ENCODE measurements around the gene HCRT.
A peak's percentile ranks its signal among the peaks of the same experiment; 100 is the strongest.

Gene HCRT

DNA sequence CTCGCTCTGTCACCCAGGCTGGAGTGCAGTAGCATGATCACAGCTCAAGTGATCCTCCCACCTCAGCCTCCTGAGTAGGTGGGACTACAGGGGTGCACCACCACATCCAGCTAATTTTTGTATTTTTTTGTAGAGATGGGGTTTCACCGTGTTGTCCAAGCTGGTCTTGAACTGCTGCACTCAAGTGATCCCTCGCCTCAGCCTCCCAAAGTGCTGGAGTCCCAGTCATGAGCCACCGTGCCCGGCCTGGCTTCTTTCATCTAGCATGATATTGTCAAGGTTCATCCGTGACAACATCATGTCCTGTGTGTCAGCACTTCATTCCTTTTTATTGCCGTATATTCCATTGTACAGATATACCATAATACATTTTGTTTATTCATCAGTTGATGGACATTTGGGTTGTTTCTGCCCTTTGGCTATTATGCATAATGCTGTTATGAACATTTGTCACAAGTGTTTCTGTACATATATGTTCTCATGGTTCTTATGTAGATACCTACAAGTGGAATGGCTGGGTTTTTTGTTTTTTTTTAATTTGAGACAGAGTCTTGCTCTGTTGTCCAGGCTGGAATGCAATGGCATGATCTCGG, 12.4 kb upstream of the HCRT start:
- DNase-seq (ENCODE audit: low read depth): no peak
- TF ChIP-seq, protein P1, sequence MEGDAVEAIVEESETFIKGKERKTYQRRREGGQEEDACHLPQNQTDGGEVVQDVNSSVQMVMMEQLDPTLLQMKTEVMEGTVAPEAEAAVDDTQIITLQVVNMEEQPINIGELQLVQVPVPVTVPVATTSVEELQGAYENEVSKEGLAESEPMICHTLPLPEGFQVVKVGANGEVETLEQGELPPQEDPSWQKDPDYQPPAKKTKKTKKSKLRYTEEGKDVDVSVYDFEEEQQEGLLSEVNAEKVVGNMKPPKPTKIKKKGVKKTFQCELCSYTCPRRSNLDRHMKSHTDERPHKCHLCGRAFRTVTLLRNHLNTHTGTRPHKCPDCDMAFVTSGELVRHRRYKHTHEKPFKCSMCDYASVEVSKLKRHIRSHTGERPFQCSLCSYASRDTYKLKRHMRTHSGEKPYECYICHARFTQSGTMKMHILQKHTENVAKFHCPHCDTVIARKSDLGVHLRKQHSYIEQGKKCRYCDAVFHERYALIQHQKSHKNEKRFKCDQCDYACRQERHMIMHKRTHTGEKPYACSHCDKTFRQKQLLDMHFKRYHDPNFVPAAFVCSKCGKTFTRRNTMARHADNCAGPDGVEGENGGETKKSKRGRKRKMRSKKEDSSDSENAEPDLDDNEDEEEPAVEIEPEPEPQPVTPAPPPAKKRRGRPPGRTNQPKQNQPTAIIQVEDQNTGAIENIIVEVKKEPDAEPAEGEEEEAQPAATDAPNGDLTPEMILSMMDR (conservative IDR thresholded peaks at IDR 0.05; ENCODE audit: low read depth, low read length): no peak
- no peak overlapping the region for H3K4me3 ChIP-seq (ENCODE audit: low read depth, low read length)

DNA sequence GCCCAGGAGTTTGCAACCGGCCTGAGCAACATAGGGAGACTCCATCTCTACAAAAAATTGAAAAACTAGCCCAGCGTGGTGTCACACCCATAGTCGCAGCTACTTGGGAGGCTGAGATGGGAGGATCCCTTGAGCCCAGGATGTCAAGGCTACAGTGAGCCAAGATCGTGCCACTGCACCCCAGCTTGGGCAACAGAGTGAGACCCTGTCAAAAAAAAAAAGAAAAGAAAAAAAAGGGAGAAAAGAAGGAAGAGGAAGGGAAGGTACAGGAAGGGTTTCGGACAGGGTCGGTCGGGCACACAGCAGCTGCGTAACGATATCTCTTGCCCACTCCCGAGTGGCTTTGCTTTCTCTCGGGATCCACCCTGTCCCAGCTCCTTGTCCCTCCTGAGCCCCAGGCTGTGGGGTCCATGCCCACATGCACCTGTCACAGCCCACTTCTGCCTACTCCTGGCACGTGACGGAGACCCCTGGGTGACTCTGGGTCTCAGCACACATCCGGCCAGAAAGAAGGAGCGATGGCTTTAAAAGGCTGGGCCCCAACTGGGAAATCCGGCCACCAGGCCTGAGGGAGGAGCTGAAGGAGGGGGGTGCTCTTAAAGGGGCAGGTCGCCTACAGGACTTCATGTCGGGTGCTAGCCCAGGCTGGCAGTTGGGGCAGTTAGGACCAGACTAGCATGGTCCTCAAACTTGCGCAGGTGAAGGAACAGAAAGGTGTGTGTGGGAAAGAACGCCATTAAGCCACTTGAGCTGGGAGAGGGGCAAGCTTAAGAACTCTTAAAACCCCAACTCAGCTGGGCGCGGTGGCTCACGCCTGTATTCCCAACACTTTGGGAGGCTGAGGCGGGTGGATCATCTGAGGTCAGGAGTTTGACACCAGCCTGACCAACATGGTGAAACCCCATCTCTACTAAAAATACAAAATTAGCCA, 9.0 kb upstream of the HCRT start, which contains the start of gene GHDC:
Gene GHDC (minus strand): TSS at position 526 of the 931 bp plus-strand sequence. CDS start 913 bp downstream, outside the sequence.
- peak within 1 kb of the TSS; percentile 69 for H3K4me3 ChIP-seq (ENCODE audit: low read depth, low read length)
- TF ChIP-seq, protein P1 (conservative IDR thresholded peaks at IDR 0.05; ENCODE audit: low read depth, low read length): no peak
- peak; percentile 81 for DNase-seq (ENCODE audit: low read depth)

DNA sequence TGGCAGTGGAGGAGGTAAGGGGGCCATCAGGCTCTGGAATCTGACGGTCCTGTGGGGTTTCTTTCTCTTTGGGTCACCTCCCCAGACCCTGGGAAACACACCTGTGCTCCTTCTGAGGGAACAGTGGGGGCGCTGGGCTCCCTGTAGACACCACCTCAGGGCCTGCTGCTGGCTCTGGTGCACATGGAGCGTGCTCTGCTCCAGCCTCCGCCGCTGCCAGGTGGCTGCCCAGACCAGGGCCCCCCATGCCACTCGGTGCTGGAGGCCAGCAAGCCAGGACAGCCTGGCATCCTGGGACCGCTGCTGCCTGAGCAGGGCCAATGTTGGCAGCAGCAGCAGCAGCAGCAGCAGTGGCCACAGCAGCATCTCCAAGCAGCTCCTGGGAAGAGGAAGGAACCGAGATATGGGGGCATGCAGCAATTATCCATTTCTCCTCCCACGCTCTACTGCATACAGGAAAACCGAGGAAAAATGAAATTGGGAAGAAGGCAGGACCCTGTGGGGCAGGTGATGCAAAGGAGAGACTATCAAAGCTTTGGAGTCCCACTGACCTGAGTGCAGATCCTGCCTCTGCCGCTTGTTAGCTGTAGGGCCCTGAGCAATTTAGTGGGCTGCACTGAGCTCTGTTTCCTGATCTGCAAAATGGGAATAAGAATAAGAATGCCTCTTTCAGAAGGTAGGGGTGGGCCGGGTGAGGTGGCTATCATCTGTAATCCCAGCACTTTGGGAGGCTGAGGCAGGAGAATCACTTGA, 8.1 kb upstream of the HCRT start:
- TF ChIP-seq, protein P1 (conservative IDR thresholded peaks at IDR 0.05; ENCODE audit: low read depth, low read length): no peak
- no peak for DNase-seq (ENCODE audit: low read depth)
- H3K4me3 ChIP-seq (ENCODE audit: low read depth, low read length): peak overlapping the region; percentile 69

DNA sequence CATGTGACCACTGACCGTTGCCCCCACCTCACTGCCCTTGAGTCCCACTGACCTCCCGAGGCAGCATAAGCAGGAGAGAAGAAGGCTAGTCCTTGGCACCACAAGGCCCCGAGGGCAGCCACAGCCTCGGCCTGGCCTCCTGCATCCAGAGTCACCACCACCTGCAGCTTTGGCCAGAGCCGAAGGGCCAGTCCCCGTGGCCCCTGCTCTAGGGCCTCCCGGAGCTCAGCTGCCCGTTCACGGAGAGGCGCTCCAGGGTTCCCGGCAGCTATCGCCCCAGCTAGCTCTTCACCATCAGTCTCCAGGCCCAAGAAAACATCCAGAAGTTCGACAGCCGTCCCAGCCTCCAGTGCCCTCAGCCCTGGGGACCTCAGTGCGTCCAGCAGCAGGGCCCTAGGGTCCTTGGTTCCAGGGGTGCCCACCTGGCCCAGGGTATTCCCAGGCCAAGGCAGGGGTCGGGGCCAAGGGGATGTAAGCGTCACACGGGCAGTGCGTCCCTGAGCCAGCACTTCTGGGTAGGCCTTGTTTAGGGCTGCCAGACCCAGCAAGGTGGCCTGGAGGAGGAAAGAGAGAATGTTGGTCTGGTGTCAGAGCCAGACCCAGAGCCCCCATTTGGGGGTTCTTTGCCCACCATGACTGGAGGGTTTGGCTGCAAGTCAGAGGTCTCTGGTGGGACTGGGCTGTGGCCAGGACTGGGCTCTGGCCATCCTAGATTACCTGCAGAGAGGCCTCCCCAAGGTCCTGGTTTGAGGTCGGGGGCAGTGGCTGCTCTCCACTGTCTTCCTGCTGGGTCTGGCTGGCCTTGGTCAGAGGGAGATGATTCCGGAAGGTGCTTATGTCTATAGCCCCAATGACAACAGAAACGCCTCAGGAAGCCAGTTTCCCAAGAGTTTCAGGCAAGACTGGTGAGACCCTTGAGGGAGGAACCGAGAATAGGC, 7.2 kb upstream of the HCRT start:
- H3K4me3 ChIP-seq (ENCODE audit: low read depth, low read length): no peak overlapping the region

DNA sequence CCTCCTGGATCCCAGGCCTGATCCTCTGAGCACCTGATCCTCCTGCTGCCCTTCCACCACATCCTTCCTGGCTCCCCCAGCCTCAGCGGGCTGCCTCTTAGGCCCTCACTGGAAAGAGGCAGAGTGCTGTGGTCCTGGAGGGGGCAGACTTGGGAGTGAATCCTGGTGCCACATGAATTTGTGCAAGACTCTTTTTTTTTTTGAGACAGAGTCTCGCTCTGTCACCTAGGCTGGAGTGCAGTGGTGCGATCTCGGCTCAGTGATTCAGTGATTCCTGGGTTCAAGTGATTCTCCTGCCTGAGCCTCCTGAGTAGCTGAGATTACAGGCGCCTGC, 6.0 kb upstream of the HCRT start:
- DNase-seq (ENCODE audit: low read depth): no peak
- H3K4me3 ChIP-seq (ENCODE audit: low read depth, low read length): no peak overlapping the region
- TF ChIP-seq, protein P1 (conservative IDR thresholded peaks at IDR 0.05; ENCODE audit: low read depth, low read length): no peak

More for the DNA sequence above, 7.2 kb upstream of the HCRT start:
- TF ChIP-seq, protein P1 (conservative IDR thresholded peaks at IDR 0.05; ENCODE audit: low read depth, low read length): no peak
- DNase-seq (ENCODE audit: low read depth): no peak
